Ishikawa (cell line): Measurements from ENCODE around the gene CD63.

ENCODE experiments used
- CEBPB ChIP-seq: IDR thresholded peaks from 2 replicates; pipeline ENCODE4 v1.6.1; 2012
- EGR1 ChIP-seq: IDR thresholded peaks from 2 replicates; pipeline ENCODE4 v1.6.1; 2012
- EP300 ChIP-seq: IDR thresholded peaks from 2 replicates; pipeline ENCODE4 v1.6.1; 2012; ENCODE audit warnings: borderline replicate concordance
- NFIC ChIP-seq: IDR thresholded peaks from 2 replicates; pipeline ENCODE4 v1.6.1; 2012
- RAD21 ChIP-seq: IDR thresholded peaks from 2 replicates; pipeline ENCODE4 v1.6.1; 2012; ENCODE audit warnings: low read depth
- TAF1 ChIP-seq: IDR thresholded peaks from 2 replicates; pipeline ENCODE4 v1.6.1; 2012; ENCODE audit warnings: low read depth, mild to moderate bottlenecking
- TCF12 ChIP-seq: IDR thresholded peaks from 2 replicates; pipeline ENCODE4 v1.6.1; 2012; ENCODE audit warnings: low read depth
- TEAD4 ChIP-seq: IDR thresholded peaks from 2 replicates; pipeline ENCODE4 v1.6.1; 2012
- ZBTB7A ChIP-seq: IDR thresholded peaks from 2 replicates; pipeline ENCODE4 v1.6.1; 2012; ENCODE audit warnings: low read depth
- TF ChIP-seq, protein P1 (sequence below): IDR thresholded peaks from 2 replicates; pipeline ENCODE4 v1.6.1; 2012; ENCODE audit warnings: low read depth, mild to moderate bottlenecking
- TF ChIP-seq, protein P2 (sequence below): IDR thresholded peaks from 2 replicates; pipeline ENCODE4 v1.6.1; 2012

DNA sequence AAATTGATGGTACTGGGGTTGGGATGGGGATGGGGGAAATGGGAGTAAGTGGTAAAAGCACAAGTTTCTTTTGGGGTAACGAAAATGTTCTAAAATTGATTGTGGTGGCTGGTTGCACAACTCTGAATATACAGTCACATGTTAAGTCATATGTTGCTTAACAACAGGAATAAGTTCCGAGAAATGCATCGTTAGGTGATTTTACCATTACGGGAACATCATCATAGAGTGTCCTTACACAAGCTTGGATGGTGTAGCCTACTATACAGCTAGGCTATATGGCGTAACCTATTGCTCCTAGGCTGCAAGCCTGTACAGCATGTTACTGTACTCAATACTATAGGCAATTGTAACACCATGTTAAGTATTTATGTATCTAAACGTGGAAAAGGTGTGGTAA, 52.1 kb downstream of the CD63 start:
- TF ChIP-seq, protein P1, sequence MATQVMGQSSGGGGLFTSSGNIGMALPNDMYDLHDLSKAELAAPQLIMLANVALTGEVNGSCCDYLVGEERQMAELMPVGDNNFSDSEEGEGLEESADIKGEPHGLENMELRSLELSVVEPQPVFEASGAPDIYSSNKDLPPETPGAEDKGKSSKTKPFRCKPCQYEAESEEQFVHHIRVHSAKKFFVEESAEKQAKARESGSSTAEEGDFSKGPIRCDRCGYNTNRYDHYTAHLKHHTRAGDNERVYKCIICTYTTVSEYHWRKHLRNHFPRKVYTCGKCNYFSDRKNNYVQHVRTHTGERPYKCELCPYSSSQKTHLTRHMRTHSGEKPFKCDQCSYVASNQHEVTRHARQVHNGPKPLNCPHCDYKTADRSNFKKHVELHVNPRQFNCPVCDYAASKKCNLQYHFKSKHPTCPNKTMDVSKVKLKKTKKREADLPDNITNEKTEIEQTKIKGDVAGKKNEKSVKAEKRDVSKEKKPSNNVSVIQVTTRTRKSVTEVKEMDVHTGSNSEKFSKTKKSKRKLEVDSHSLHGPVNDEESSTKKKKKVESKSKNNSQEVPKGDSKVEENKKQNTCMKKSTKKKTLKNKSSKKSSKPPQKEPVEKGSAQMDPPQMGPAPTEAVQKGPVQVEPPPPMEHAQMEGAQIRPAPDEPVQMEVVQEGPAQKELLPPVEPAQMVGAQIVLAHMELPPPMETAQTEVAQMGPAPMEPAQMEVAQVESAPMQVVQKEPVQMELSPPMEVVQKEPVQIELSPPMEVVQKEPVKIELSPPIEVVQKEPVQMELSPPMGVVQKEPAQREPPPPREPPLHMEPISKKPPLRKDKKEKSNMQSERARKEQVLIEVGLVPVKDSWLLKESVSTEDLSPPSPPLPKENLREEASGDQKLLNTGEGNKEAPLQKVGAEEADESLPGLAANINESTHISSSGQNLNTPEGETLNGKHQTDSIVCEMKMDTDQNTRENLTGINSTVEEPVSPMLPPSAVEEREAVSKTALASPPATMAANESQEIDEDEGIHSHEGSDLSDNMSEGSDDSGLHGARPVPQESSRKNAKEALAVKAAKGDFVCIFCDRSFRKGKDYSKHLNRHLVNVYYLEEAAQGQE: no peak
- TF ChIP-seq NFIC (no peak), TEAD4 (no peak), EP300 (no peak), EGR1 (no peak), ZBTB7A (no peak), TAF1 (no peak), TCF12 (no peak), CEBPB (no peak), RAD21 (no peak)
- TF ChIP-seq, protein P2, sequence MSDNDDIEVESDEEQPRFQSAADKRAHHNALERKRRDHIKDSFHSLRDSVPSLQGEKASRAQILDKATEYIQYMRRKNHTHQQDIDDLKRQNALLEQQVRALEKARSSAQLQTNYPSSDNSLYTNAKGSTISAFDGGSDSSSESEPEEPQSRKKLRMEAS: no peak
